Measurements from ENCODE around the gene DCC.

Gene DCC

DNA sequence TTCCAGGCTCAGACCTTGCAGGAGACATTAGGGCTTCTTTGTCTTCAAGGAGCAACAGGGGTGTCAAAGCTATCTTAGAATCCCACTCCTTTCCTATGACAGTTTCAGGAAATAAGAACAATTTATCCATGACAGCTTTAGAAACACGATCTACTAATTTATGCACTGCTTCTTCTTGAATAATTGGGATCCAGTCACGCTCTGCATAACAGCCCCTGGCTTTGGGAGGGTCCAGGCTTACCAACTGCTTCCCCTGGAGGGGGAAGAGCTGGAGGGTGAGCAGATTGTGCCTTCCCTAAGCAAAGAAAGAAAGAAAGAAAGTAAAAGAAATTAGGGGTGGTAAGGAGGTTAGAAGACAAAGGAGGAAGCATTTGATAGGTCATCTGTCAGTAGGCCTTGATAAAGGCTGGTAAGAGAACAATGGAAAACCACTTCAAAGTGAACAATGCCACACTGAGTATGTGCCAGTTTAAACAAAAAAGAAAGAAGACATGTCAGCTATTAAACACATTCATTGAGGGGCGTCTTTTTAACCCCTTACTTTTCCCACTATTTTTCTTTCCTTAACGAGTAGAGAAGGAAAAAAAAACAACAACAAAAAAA is 327.6 kb downstream of the DCC start:
- Histone ChIP-seq H3K4me3 (ENCODE audit: low read length) (no peak overlapping the region), H3K27me3 (ENCODE audit: control insufficient read depth, insufficient read depth, low read length) (no peaks in the 10 kb centered on the region), H3K36me3 (ENCODE audit: control insufficient read depth, insufficient read depth, low read length) (no peaks in the 10 kb centered on the region), H3K4me1 (ENCODE audit: control insufficient read depth, insufficient read depth, low read length) (0 out of 2 replicates have a peak, but pooled peaks cover 1% of the 10 kb centered on the region), H3K9me3 (ENCODE audit: control insufficient read depth, insufficient read depth, low read length) (no peaks in the 10 kb centered on the region), H3K27ac (ENCODE audit: low read length) (no peak overlapping the region)
- no CpG with 5 or more reads among the region's 4 CpGs for WGBS (ENCODE audit: insufficient coverage, insufficient read length)
- no peak for DNase-seq (ENCODE audit: low read depth, low spot score)

DNA sequence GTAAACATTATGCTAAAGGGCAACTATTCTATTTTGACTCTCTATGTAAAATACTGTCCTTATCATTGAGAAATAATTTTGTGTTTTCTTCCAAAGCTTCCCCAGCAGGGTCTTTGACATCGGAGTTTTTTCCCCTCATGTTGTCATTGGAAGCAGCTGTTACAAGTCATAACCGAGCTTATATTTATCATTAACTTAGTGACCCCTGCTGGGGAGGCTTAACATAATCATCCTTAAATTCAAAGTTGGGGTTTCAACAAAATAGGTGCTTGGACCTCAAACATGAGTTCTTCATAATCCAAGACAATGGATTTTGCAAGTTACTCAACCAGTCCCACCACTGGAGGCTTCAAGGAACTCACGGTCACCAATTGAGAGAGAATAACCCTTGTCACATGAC is 330.9 kb downstream of the DCC start:
- no peaks in the 10 kb centered on the region for H3K36me3 ChIP-seq (ENCODE audit: control insufficient read depth, insufficient read depth, low read length)
- no peak overlapping the region for H3K4me3 ChIP-seq (ENCODE audit: low read length)
- no peaks in the 10 kb centered on the region for H3K9me3 ChIP-seq (ENCODE audit: control insufficient read depth, insufficient read depth, low read length)
- 0 out of 2 replicates have a peak, but pooled peaks cover 1% of the 10 kb centered on the region for H3K4me1 ChIP-seq (ENCODE audit: control insufficient read depth, insufficient read depth, low read length)
- no CpG with 5 or more reads among the region's 3 CpGs for WGBS (ENCODE audit: insufficient coverage, insufficient read length)
- H3K27me3 ChIP-seq (ENCODE audit: control insufficient read depth, insufficient read depth, low read length) = no peaks in the 10 kb centered on the region
- no peak for DNase-seq (ENCODE audit: low read depth, low spot score)
- H3K27ac ChIP-seq (ENCODE audit: low read length) = no peak overlapping the region

DNA sequence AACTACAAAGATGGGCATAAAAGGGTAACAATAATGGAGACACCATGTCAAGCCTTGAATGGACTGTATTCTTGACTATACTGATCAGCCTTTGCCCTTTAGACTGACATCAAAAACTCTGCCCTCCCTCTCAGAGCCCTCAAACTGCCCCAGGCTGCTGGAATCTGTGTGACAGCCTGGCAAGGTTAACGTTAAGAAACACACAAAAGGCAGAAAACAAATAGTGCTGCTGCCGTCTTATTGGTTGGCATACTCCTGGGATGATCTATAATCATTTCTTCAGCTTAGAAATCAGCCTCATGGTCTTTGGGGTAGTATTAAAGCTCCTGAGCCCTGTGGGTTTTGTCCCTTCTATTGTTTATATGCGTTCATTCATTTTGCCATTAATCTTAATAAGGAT is 338.0 kb downstream of the DCC start:
- DNase-seq (ENCODE audit: low read depth, low spot score) = no peak
- H3K4me3 ChIP-seq (ENCODE audit: low read length) = no peak overlapping the region
- H3K36me3 ChIP-seq (ENCODE audit: control insufficient read depth, insufficient read depth, low read length) = no peaks in the 10 kb centered on the region
- no CpG with 5 or more reads among the region's 3 CpGs for WGBS (ENCODE audit: insufficient coverage, insufficient read length)
- H3K27me3 ChIP-seq (ENCODE audit: control insufficient read depth, insufficient read depth, low read length) = no peaks in the 10 kb centered on the region
- H3K27ac ChIP-seq (ENCODE audit: low read length) = no peak overlapping the region
- no peaks in the 10 kb centered on the region for H3K9me3 ChIP-seq (ENCODE audit: control insufficient read depth, insufficient read depth, low read length)
- no peaks in the 10 kb centered on the region for H3K4me1 ChIP-seq (ENCODE audit: control insufficient read depth, insufficient read depth, low read length)

DNA sequence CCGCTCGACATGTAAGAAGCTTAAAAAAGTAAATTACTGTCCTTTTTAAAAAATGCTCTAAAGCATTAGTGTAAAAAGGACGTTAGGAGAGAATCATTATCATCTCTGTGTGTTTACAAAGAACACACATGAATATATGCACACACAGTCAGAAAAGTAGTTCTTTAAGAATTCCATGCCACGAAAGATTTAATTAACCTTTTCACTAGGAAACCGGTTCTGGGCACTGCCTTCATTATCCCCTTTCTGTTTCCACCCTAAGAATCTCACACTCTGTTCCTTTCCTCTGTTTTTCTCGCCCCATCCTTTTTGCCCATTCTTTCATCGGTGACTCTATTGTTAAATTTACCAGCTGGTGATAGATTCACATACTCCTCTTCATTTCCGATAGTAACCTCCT is 338.6 kb downstream of the DCC start:
- DNase-seq (ENCODE audit: low read depth, low spot score) = no peak
- WGBS (ENCODE audit: insufficient coverage, insufficient read length) = 100% methylated on average over 1 of the region's 8 CpGs
- no peaks in the 10 kb centered on the region for H3K36me3 ChIP-seq (ENCODE audit: control insufficient read depth, insufficient read depth, low read length)
- H3K9me3 ChIP-seq (ENCODE audit: control insufficient read depth, insufficient read depth, low read length) = no peaks in the 10 kb centered on the region
- H3K4me1 ChIP-seq (ENCODE audit: control insufficient read depth, insufficient read depth, low read length) = no peaks in the 10 kb centered on the region
- no peaks in the 10 kb centered on the region for H3K27me3 ChIP-seq (ENCODE audit: control insufficient read depth, insufficient read depth, low read length)
- H3K27ac ChIP-seq (ENCODE audit: low read length) = no peak overlapping the region
- H3K4me3 ChIP-seq (ENCODE audit: low read length) = no peak overlapping the region

DNA sequence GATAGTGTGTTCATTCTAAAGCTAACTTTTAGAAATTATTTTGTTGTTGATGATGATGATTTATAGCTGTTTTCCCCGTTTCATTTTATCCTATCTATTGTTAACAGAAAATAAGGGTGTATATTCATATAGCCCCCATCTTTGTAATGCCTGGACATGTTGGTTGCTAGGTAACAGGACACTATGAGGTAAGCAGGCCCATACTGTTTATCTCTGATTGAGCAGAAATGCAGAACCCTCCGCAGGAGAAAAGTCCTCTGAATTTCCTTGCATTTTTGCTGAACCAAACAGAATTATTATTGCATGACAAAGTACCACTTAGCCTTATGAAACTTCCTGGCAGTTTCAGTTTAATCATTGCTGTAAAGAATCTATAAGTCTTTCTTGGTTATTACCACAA is 339.4 kb downstream of the DCC start:
- no peaks in the 10 kb centered on the region for H3K27me3 ChIP-seq (ENCODE audit: control insufficient read depth, insufficient read depth, low read length)
- no peak for DNase-seq (ENCODE audit: low read depth, low spot score)
- no CpG with 5 or more reads among the region's 2 CpGs for WGBS (ENCODE audit: insufficient coverage, insufficient read length)
- no peak overlapping the region for H3K27ac ChIP-seq (ENCODE audit: low read length)
- no peak overlapping the region for H3K4me3 ChIP-seq (ENCODE audit: low read length)
- no peaks in the 10 kb centered on the region for H3K36me3 ChIP-seq (ENCODE audit: control insufficient read depth, insufficient read depth, low read length)
- H3K4me1 ChIP-seq (ENCODE audit: control insufficient read depth, insufficient read depth, low read length) = no peaks in the 10 kb centered on the region
- H3K9me3 ChIP-seq (ENCODE audit: control insufficient read depth, insufficient read depth, low read length) = no peaks in the 10 kb centered on the region

DNA sequence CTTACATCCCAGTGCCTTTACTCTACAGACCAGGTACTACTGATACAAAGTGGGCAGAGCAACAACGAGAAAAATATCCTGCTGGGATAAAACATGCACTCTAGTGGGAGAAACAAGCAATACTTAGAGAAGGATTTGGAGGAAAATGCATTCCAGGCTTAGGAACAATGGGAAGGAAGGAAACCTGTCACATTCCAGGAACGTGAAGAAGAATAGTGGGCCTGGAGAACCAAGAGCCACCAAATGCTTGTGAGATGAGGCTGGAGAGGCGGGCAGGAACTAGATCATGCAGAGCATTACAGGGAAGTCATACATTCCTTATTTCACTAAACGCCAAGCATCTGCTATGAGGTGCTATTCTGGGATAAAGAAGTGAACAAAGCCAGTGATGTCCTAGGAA is 342.3 kb downstream of the DCC start:
- Histone ChIP-seq H3K9me3 (ENCODE audit: control insufficient read depth, insufficient read depth, low read length) (no peaks in the 10 kb centered on the region), H3K4me3 (ENCODE audit: low read length) (no peak overlapping the region), H3K36me3 (ENCODE audit: control insufficient read depth, insufficient read depth, low read length) (no peaks in the 10 kb centered on the region), H3K27me3 (ENCODE audit: control insufficient read depth, insufficient read depth, low read length) (no peaks in the 10 kb centered on the region), H3K27ac (ENCODE audit: low read length) (no peak overlapping the region), H3K4me1 (ENCODE audit: control insufficient read depth, insufficient read depth, low read length) (no peaks in the 10 kb centered on the region)
- WGBS (ENCODE audit: insufficient coverage, insufficient read length) = no CpG with 5 or more reads among the region's 4 CpGs
- DNase-seq (ENCODE audit: low read depth, low spot score) = peak; percentile 25

DNA sequence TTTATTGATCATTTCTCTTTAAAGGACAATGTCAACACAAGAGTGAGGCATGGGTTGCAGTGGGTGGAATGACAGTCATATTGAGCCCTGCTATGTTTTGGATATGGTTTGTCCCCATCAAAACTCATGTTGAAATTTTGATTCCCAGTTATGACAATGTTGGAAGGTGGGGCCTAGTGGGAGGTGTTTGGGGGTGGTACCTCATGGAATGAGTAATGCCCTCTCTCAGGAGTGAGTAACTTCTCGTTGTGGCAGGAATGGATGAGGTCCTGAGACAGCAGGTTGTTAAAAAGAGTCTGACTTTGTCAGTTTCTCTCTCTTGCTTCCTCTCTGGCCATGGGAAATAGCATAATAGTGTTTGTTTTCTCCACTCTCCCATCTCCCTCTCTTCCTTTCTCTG is 345.3 kb downstream of the DCC start:
- no peaks in the 10 kb centered on the region for H3K4me1 ChIP-seq (ENCODE audit: control insufficient read depth, insufficient read depth, low read length)
- no peaks in the 10 kb centered on the region for H3K27me3 ChIP-seq (ENCODE audit: control insufficient read depth, insufficient read depth, low read length)
- H3K27ac ChIP-seq (ENCODE audit: low read length) = no peak overlapping the region
- H3K9me3 ChIP-seq (ENCODE audit: control insufficient read depth, insufficient read depth, low read length) = no peaks in the 10 kb centered on the region
- no peak overlapping the region for H3K4me3 ChIP-seq (ENCODE audit: low read length)
- H3K36me3 ChIP-seq (ENCODE audit: control insufficient read depth, insufficient read depth, low read length) = no peaks in the 10 kb centered on the region
- no peak for DNase-seq (ENCODE audit: low read depth, low spot score)
- no CpG with 5 or more reads among the region's 1 CpG for WGBS (ENCODE audit: insufficient coverage, insufficient read length)

DNA sequence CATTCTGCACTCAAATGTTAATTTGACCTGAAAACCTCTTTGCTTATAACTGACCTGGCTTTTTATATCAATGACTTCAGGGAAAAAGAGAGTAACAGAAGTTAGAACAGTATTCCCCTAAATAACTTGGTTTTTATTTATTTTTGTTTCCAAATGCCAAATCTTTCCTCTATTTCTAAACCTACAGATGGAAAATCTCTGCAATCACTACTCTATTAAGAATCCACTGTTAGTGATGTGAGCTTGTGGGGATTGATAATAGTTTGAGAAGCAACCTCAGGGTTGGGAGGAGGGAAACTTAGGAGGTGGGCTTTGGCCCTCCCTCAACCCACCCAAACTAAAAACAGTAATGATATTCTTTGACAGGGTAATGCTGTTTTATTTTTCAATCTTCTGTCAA is 351.8 kb downstream of the DCC start:
- H3K4me3 ChIP-seq (ENCODE audit: low read length) = no peak overlapping the region
- no peaks in the 10 kb centered on the region for H3K9me3 ChIP-seq (ENCODE audit: control insufficient read depth, insufficient read depth, low read length)
- H3K27me3 ChIP-seq (ENCODE audit: control insufficient read depth, insufficient read depth, low read length) = no peaks in the 10 kb centered on the region
- no peak for DNase-seq (ENCODE audit: low read depth, low spot score)
- no peaks in the 10 kb centered on the region for H3K36me3 ChIP-seq (ENCODE audit: control insufficient read depth, insufficient read depth, low read length)
- no peak overlapping the region for H3K27ac ChIP-seq (ENCODE audit: low read length)
- H3K4me1 ChIP-seq (ENCODE audit: control insufficient read depth, insufficient read depth, low read length) = no peaks in the 10 kb centered on the region

DNA sequence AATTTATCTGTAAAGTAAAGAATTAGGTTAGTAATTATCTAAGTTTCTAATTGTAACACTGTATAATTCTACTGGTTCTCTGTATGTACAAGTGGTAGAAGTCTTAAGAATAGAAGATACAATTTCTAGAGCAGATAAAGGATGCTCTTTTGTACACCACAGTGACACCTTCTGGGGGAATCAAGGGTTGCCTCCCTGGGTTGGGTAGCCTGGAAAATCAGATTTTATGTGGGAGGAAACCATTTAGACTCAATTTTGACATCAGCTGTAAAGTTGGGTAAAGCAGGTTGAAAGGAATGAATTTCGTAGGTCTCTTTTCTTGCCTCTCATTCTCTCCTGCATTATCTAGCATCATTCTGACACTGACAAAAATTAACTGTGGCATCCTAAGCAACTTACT is 354.8 kb downstream of the DCC start:
- Histone ChIP-seq H3K4me3 (ENCODE audit: low read length) (no peak overlapping the region), H3K4me1 (ENCODE audit: control insufficient read depth, insufficient read depth, low read length) (no peaks in the 10 kb centered on the region), H3K27me3 (ENCODE audit: control insufficient read depth, insufficient read depth, low read length) (no peaks in the 10 kb centered on the region), H3K36me3 (ENCODE audit: control insufficient read depth, insufficient read depth, low read length) (no peaks in the 10 kb centered on the region), H3K27ac (ENCODE audit: low read length) (no peak overlapping the region), H3K9me3 (ENCODE audit: control insufficient read depth, insufficient read depth, low read length) (no peaks in the 10 kb centered on the region)
- WGBS (ENCODE audit: insufficient coverage, insufficient read length) = no CpG with 5 or more reads among the region's 1 CpG
- DNase-seq (ENCODE audit: low read depth, low spot score) = no peak

DNA sequence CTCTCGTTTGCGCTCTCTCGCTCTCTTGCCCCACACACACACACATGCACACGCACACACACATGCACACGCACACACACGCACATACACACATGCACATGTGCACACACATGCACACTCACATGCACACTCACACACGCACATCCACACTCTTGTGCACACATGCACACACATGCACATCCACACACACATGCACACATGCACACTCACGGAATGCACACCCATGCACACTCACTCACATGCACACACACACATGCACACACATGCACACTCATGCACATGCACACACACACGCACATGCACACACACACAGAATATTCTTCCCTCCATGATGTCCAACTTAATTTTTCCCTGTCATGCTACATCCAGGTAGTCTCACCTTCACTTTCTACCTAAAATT is 360.1 kb downstream of the DCC start:
- H3K4me1 ChIP-seq (ENCODE audit: control insufficient read depth, insufficient read depth, low read length) = no peaks in the 10 kb centered on the region
- no peaks in the 10 kb centered on the region for H3K9me3 ChIP-seq (ENCODE audit: control insufficient read depth, insufficient read depth, low read length)
- H3K36me3 ChIP-seq (ENCODE audit: control insufficient read depth, insufficient read depth, low read length) = no peaks in the 10 kb centered on the region
- no peak for DNase-seq (ENCODE audit: low read depth, low spot score)
- WGBS (ENCODE audit: insufficient coverage, insufficient read length) = no CpG with 5 or more reads among the region's 9 CpGs
- no peaks in the 10 kb centered on the region for H3K27me3 ChIP-seq (ENCODE audit: control insufficient read depth, insufficient read depth, low read length)
- no peak overlapping the region for H3K4me3 ChIP-seq (ENCODE audit: low read length)
- no peak overlapping the region for H3K27ac ChIP-seq (ENCODE audit: low read length)

DNA sequence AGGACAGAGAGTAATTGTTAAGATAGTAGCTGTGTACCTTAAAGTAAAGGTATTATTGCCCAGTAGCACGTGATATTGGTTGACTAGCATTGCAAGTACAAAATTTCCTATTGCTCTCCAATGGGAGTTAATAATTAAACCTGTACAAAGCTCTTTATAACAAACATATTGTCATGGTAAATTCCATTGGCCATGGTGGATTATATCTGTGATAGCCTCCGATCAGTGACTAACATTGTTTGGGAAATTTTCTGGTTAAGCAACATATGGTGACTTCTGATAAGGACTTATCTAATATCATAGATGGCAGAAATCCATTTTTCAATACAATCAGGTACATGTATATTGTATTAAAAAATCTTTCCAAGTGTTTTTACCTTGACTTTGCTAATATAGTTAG is 360.8 kb downstream of the DCC start:
- DNase-seq (ENCODE audit: low read depth, low spot score) = no peak
- Histone ChIP-seq H3K36me3 (ENCODE audit: control insufficient read depth, insufficient read depth, low read length) (no peaks in the 10 kb centered on the region), H3K4me1 (ENCODE audit: control insufficient read depth, insufficient read depth, low read length) (no peaks in the 10 kb centered on the region), H3K27me3 (ENCODE audit: control insufficient read depth, insufficient read depth, low read length) (no peaks in the 10 kb centered on the region), H3K9me3 (ENCODE audit: control insufficient read depth, insufficient read depth, low read length) (no peaks in the 10 kb centered on the region), H3K27ac (ENCODE audit: low read length) (no peak overlapping the region), H3K4me3 (ENCODE audit: low read length) (no peak overlapping the region)
- WGBS (ENCODE audit: insufficient coverage, insufficient read length) = no CpG with 5 or more reads among the region's 2 CpGs
